Activated T-cell treated with anti-CD3 and anti-CD28 coated beads, Interleukin-2, amount 50 U/mL, for 48 hours (primary cell): ENCODE data around the gene SHC1.

ENCODE experiments used
- DNase-seq, 2 experiments: peaks; one replicate each; pipeline ENCODE4 v3.0.0-alpha.2; 2020

Gene SHC1

GRCh38 chr1:155008015-155008941 is 37.7 kb upstream of the SHC1 start:
- DNase-seq, result peak; percentile 77 to 82

DNA sequence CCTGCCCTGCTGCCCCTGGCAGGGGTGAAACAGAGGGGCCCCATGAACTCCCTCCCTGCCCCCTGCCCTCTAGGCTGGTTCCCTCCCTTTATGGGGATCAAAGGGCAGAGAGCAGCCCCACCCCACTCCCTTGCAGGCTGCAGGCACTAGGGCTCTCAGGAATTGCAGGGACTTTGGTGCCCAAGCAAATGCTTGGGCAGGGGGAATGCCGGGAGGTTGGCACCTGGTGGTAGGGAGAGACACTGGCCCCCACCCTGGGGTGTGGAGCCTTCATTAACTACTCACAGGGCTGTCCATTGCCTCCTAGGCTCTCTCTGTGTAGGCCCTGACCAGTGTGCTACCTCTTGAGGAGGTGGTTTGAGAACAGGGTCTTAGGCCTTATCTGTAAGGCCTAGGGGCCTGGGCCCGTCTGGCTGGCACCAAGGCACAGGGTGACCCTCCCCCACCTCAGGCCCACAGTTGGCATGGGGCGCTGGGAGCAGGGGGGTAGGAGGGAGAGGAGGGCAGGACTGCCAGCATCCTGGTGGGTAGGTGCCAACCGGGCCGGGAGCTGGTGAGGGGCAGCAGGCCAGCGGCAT is 36.8 kb upstream of the SHC1 start:
- no peak for DNase-seq

GRCh38 chr1:155006601-155007101 is 36.1 kb upstream of the SHC1 start:
- peak; percentile 59 to 62 for DNase-seq

GRCh38 chr1:155005076-155006011 is 34.8 kb upstream of the SHC1 start:
- DNase-seq, result peak in 1 of 2 experiments; percentile 35

DNA sequence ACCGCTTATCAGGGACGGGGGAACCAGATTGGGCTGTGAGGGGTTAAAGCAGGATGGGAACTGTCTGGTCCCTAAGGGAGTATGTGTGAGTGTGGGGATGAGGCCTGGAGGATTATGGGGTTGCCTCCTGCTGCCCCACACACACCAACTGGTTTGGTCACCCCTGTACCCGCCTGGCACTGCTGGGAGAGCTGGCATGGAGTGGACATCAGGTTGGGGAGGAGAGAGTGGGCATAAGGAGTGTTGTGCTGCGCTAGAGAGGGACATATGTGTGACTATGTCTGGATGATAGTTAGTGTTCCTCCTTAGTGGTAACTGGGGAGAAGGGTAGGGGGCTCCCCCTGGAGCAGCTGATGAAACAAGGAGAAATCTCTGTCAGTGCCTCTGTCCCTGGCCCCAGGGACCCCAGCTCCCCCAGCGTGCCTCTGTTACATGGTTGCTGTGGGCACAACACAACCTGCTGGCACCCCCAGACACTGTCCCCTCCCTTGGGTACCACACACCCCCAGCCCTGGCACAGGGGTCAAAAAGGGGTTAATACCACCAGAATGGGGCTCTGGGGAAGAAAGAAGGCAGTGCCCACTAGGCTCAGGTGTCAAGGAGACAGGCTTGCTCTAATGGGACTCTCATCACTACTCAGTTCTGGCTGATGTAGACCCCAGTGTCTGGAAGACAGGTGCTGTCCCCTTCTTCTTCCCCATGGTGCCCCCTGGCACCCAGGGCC is 34.0 kb upstream of the SHC1 start:
- peak in 1 of 2 experiments; percentile 34 for DNase-seq

DNA sequence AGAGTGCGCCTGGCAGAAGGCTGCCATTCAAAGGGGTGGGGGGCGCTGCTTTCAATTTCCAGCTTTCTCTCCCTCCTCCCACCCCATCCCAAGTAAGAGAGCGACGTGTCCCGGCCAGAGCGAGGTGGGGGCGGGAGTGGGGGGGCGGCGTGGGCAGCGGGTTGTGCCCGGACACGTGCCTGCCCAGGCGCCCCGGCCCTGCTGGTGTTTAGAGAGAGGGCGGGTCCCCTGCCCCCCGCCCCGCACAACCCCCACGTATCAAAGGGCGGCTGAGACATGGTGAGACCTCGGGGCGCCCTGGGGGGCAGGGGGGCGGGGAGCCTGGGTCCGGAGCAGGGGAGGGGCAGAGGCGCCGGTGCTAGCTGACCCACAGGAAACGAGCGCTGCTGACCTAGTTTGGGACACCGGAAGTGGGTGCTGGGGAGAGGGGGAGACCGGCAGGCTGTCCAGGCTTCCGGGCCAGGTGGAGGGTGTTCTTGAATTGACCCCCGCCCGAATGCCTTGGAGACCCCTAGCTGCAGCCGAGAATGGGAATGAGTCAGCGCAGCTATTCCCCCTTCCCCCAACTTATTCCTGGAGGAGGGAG is 33.3 kb upstream of the SHC1 start:
- DNase-seq, result peak in 1 of 2 experiments; percentile 46

- DNase-seq, result peak; percentile 52 to 56
Observed at GRCh38 chr1:155003227-155003765, 32.7 kb upstream of the SHC1 start.

- peak in 1 of 2 experiments; percentile 48 for DNase-seq
Observed at GRCh38 chr1:155002464-155003226, 32.1 kb upstream of the SHC1 start, which contains the start of gene ZBTB7B. ZBTB7B (plus strand) TSS chr1:155002802; CDS start chr1:155014661, 11,859 bp downstream.

GRCh38 chr1:155001675-155002463 is 31.3 kb upstream of the SHC1 start:
- peak; percentile 99 for DNase-seq

- no peak for DNase-seq
Observed at GRCh38 chr1:155001425-155001674, 30.8 kb upstream of the SHC1 start.

GRCh38 chr1:155000726-155001424 is 30.3 kb upstream of the SHC1 start:
- peak; percentile 92 to 94 for DNase-seq

GRCh38 chr1:155000411-155000725 is 29.8 kb upstream of the SHC1 start:
- no peak for DNase-seq

- DNase-seq, result peak; percentile 79 to 83
Observed at GRCh38 chr1:154999571-155000410, 29.2 kb upstream of the SHC1 start.

- DNase-seq, result peak; percentile 88 to 90
Observed at GRCh38 chr1:154998818-154999570, 28.4 kb upstream of the SHC1 start.

DNA sequence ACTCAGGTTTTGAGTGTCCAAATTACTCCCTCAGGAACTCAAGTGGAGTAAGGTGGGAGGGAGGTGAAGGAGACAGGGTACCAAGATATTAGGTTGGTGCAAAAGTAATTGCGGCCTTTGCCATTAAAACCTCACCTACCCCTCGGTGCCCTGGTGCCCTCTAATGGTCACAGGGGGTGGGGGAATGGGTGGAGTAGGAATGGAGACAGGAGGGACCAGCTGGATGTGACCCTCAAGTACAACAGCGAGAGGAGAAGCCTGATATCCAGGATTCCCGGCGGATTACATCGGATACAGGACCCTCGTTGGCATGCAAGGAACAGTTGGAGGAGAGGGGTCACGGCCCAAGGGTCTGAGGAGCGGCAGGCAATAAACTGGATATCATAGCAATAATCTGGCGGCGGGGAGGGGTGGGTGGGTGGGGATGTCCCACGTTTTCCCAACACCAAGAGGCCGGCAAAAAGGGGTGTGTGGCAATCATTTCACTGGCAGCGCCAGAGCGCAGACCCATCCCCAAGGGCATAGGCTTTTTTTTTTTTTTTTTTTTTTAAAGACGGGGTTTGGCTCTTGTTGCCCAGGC is 27.7 kb upstream of the SHC1 start:
- DNase-seq, result no peak

- no peak for DNase-seq
Observed at GRCh38 chr1:154996966-154997701, 26.6 kb upstream of the SHC1 start.
